SKM-1 treated with dmso at 0.1 percent for 144 hours (cell line): ENCODE results near the gene ADGRV1.

Source experiments
- DNase-seq: peaks from one replicate; lab custom pipeline; 2025; ENCODE audit not compliant: unreplicated experiment; lab: John Stamatoyannopoulos, UW

The ADGRV1 gene

GRCh38 chr5:91176288-91177016, 617.9 kb downstream of the ADGRV1 start:
- no peak for DNase-seq

GRCh38 chr5:91177085-91177484, 618.5 kb downstream of the ADGRV1 start:
- no peak for DNase-seq

- DNase-seq, result no peak
These were observed 619.0 kb downstream of the ADGRV1 start for GRCh38 chr5:91177639-91178038.

GRCh38 chr5:91178461-91178860, 619.9 kb downstream of the ADGRV1 start:
- DNase-seq, result peak; percentile 2

- DNase-seq, result no peak
These were observed 620.4 kb downstream of the ADGRV1 start for GRCh38 chr5:91179018-91179417.

DNA sequence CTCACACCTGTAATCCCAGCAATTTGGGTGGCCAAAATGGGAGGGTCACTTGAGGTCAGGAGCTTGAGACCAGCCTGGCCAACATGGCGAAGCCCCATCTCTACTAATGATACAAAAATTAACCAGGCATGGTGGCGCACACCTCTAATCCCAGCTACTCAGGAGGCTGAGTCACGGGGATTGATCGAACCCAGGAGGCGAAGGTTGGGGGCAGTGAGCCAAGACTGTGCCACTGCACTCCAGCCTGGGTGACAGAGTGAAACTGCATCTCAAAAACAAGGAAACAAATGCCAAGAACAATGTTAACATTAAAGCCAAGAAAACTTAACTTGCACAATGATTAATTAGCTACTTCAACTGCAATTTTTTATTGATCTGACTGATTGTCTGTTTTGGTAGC, 621.9 kb downstream of the ADGRV1 start:
- no peak for DNase-seq

DNA sequence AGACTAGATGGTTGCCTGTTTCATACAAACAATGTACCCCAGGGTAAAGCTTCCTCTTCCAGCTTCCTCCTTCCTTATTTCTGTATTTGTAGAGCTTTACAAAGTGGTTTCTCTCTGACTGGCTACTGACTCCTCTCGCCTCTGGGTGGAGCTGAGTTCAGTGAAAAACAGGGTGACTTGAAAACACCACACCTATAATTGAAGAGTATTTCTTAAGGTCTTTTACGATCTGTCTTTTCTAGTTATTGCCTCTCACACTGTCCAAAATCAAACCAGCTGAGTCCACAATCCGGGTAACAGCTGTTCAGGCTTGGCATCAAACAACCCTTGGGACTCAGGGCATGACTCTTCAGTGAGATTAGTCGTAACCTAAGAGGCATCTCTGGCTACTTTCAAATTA, 624.2 kb downstream of the ADGRV1 start:
- peak; percentile 96 for DNase-seq

DNA sequence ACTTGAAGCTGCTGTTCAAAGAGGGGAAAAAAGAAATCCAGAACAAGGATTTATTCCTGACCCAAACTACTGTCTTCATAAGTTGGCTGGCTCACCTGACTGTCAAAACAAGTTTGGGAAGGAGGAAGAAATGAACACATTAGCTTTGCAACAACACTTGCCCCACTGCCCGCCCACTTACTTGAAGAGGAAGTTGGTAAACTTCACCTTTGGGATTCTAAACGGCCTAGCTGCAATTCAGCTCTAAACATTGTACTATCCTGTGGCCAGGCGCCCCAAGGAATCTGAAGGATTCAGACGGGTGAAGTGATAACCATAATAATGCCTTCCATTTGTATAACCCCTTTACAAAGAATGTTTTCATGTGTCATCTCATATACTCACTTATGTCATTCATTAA, 625.1 kb downstream of the ADGRV1 start:
- DNase-seq, result peak; percentile 59

GRCh38 chr5:91186101-91186500, 627.5 kb downstream of the ADGRV1 start:
- DNase-seq, result no peak

DNA sequence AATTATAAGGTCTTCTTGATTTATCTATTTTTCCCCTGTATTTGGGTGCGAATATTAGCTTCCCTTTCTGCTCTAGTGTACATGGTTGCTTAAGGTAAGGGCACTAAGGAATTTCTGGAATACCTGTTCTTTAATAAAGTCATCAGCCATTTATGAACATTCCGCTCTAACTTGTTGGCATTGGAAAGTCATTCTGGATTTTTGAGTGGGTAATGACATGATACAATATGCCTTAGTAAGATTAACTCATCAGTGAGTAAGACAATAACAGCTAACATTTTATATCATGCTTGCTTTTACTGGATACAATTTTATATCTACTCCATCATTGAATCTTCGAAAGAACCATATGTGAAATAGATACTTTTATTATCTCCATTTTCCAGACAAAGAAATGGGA, 628.4 kb downstream of the ADGRV1 start:
- DNase-seq, result no peak

DNA sequence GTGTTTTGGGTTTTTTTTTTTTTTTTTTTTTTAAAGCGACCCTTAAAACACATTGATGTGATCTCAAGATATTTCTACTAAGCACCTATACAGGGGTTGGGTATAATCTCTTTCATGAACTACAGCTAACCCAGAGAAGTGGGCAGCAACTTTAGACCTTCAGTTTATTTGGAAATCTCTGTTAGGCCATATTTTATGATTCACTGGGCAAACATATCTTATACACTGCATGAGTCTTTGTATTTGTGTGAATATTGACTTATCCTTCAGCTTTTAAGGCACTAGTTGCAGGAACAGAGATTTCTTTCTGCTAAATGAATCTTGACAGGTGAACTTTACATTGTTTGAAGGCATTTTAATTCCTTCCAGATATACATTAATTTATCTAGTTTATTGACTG, 630.2 kb downstream of the ADGRV1 start:
- no peak for DNase-seq

- DNase-seq, result no peak
These were observed 631.1 kb downstream of the ADGRV1 start for GRCh38 chr5:91189480-91190313.

DNA sequence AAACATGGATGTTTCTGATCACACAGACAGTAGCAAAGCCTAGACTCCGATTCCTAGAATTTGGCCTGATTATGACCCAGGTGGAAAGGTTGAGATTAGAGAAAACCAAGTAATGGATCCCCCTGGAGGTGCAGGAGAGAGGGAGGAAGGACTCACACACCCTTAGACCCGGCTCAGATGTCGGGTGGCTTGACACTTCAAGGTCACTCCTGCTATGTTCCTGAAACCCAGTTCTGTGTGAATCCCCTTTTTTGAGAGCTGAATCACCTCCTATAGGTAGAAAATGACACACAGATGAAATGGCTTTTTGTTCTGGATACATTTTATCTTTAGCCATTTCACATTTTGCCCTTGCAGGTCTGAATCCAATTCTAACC, 631.7 kb downstream of the ADGRV1 start:
- no peak for DNase-seq

GRCh38 chr5:91194824-91195381, 636.3 kb downstream of the ADGRV1 start:
- no peak for DNase-seq

- no peak for DNase-seq
These were observed 642.1 kb downstream of the ADGRV1 start for GRCh38 chr5:91200692-91201091.

- no peak for DNase-seq
These were observed 647.5 kb downstream of the ADGRV1 start for GRCh38 chr5:91206103-91206502.

DNA sequence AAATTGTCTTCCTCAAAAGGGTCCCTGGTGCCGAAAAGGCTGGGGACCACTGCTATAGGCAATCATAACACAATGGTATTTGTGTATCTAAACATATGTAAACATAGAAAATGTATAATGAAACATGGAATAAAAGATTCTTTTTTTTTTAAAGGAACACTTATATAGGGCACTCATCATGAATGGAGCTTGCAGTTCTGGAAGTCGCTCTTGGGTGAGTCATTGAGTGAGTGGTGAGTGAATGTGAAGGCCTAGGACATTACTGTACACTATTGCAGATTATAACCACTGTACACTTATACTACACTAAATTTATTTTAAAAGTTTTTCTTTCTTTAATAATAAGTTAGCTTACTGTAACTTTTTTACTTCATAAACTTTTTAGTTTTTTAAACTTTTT, 648.1 kb downstream of the ADGRV1 start:
- DNase-seq, result no peak

GRCh38 chr5:91207248-91207647, 648.7 kb downstream of the ADGRV1 start:
- DNase-seq, result no peak

DNA sequence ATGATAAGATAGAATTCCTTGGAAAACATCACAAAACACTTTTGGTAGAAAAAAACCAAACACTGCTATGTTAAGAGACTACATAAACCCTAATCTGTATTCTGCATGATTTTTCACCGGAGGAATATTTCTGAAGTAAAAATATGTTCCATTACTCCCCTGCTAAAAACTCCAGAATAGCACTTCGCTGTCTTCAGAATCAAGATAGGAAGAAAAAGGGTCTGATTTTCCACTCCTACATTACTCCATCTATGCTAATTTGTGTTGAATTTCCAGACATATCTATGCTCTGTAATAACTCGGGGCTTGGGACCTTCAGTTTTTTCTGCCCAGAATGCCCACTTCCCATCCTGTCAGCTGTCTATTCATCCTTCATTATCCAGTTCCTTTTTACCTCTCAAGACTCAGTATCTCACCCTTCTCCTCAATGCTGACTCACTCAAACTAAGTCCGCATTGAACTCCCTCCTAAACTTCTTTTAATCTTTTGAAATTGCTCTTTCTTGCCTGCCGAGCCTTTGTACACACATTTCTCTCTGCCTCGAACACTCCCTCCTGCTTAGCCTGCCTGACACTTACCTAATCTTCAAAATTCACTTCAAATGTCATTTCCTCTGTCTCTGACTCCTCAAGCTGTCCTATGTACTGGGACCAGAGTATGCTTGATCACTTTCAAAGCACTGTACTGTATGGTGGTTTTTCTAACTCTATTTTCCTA, 653.6 kb downstream of the ADGRV1 start:
- no peak for DNase-seq

GRCh38 chr5:91212714-91213092, 654.1 kb downstream of the ADGRV1 start:
- DNase-seq, result no peak
